ENCODE measurements around the gene CRCP. TPM values are rescaled to one million over a fixed set of nuclear protein-coding genes. Genes with fewer than 3 reads are reported as not detected.

The CRCP gene
- total and polyA plus RNA-seq, 2 of the 13 experiments (the other 11 are each of a cell fraction or from before 2014, with no cell fraction given), result 22.7 to 31.0 TPM

DNA sequence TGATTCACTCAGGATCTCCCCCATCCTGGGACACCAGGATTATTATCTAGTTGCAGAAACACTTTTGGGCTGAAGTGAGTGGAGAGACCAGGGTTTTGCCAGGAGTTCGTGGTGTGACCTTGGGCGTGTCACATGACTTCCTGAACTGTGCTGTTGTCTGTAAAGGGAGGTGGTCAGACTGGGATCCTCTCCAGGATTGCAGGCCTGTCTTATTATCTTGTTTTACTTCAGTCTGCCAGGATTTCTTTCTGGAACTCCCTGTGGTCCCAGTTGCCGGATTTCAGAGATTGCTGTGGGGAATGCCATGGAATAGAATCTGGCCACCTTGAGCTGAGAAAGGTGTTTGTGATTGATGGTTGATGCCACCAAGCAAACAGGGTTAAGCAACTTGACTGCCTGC, 35.8 kb downstream of the CRCP start (continued):
- TF ChIP-seq, protein P1, sequence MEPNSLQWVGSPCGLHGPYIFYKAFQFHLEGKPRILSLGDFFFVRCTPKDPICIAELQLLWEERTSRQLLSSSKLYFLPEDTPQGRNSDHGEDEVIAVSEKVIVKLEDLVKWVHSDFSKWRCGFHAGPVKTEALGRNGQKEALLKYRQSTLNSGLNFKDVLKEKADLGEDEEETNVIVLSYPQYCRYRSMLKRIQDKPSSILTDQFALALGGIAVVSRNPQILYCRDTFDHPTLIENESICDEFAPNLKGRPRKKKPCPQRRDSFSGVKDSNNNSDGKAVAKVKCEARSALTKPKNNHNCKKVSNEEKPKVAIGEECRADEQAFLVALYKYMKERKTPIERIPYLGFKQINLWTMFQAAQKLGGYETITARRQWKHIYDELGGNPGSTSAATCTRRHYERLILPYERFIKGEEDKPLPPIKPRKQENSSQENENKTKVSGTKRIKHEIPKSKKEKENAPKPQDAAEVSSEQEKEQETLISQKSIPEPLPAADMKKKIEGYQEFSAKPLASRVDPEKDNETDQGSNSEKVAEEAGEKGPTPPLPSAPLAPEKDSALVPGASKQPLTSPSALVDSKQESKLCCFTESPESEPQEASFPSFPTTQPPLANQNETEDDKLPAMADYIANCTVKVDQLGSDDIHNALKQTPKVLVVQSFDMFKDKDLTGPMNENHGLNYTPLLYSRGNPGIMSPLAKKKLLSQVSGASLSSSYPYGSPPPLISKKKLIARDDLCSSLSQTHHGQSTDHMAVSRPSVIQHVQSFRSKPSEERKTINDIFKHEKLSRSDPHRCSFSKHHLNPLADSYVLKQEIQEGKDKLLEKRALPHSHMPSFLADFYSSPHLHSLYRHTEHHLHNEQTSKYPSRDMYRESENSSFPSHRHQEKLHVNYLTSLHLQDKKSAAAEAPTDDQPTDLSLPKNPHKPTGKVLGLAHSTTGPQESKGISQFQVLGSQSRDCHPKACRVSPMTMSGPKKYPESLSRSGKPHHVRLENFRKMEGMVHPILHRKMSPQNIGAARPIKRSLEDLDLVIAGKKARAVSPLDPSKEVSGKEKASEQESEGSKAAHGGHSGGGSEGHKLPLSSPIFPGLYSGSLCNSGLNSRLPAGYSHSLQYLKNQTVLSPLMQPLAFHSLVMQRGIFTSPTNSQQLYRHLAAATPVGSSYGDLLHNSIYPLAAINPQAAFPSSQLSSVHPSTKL (CRISPR knock-in tag; IDR thresholded peaks at IDR 0.05), result peak; percentile 72
- no peak for TF ChIP-seq CREM (IDR thresholded peaks at IDR 0.05)
- no peak for TF ChIP-seq CREM (CRISPR knock-in tag; IDR thresholded peaks at IDR 0.05)
- TF ChIP-seq, protein P2, sequence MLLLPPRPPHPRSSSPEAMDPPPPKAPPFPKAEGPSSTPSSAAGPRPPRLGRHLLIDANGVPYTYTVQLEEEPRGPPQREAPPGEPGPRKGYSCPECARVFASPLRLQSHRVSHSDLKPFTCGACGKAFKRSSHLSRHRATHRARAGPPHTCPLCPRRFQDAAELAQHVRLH (CRISPR knock-in tag; IDR thresholded peaks at IDR 0.05; ENCODE audit: borderline replicate concordance, low read depth), result peak; percentile 29; the same call in 1 of the 2 replicates
- peak; percentile 51 for TF ChIP-seq FOXA3 (CRISPR knock-in tag; IDR thresholded peaks at IDR 0.05)
- no peak for TF ChIP-seq SCMH1 (CRISPR knock-in tag; IDR thresholded peaks at IDR 0.05; ENCODE audit: borderline replicate concordance)
- peak; percentile 29; the same call in 1 of the 2 replicates for TF ChIP-seq ZFY (CRISPR knock-in tag; IDR thresholded peaks at IDR 0.05)
- no peak for TF ChIP-seq NKX3-1 (CRISPR knock-in tag; IDR thresholded peaks at IDR 0.05)
- peak; percentile 55; the same call in 1 of the 2 replicates for TF ChIP-seq SAP130 (CRISPR knock-in tag; IDR thresholded peaks at IDR 0.05; ENCODE audit: low read depth)
- no peak for TF ChIP-seq ZNF468 (CRISPR knock-in tag; IDR thresholded peaks at IDR 0.05)
- TF ChIP-seq, protein P3, sequence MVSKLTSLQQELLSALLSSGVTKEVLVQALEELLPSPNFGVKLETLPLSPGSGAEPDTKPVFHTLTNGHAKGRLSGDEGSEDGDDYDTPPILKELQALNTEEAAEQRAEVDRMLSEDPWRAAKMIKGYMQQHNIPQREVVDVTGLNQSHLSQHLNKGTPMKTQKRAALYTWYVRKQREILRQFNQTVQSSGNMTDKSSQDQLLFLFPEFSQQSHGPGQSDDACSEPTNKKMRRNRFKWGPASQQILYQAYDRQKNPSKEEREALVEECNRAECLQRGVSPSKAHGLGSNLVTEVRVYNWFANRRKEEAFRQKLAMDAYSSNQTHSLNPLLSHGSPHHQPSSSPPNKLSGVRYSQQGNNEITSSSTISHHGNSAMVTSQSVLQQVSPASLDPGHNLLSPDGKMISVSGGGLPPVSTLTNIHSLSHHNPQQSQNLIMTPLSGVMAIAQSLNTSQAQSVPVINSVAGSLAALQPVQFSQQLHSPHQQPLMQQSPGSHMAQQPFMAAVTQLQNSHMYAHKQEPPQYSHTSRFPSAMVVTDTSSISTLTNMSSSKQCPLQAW (CRISPR knock-in tag; IDR thresholded peaks at IDR 0.05), result no peak
- TF ChIP-seq ZNF317 (CRISPR knock-in tag; IDR thresholded peaks at IDR 0.05), result no peak
- TF ChIP-seq ZNF839 (CRISPR knock-in tag; IDR thresholded peaks at IDR 0.05; ENCODE audit: borderline replicate concordance), result no peak
- TF ChIP-seq ZSCAN30 (CRISPR knock-in tag; IDR thresholded peaks at IDR 0.05), result no peak
- no peak for TF ChIP-seq KLF13 (CRISPR knock-in tag; IDR thresholded peaks at IDR 0.05)
- TF ChIP-seq ZMYM4 (CRISPR knock-in tag; IDR thresholded peaks at IDR 0.05), result peak; percentile 63
- peak; percentile 62; the same call in 1 of the 2 replicates for TF ChIP-seq MED1 (CRISPR knock-in tag; IDR thresholded peaks at IDR 0.05)
- TF ChIP-seq SRY (CRISPR knock-in tag; IDR thresholded peaks at IDR 0.05), result no peak
- no peak for TF ChIP-seq ZNF550 (CRISPR knock-in tag; IDR thresholded peaks at IDR 0.05; ENCODE audit: borderline replicate concordance)
- no peak for TF ChIP-seq THYN1 (CRISPR knock-in tag; IDR thresholded peaks at IDR 0.05; ENCODE audit: borderline replicate concordance, low read depth)
- peak; percentile 76; the same call in 1 of the 2 replicates for TF ChIP-seq ETV5 (CRISPR knock-in tag; IDR thresholded peaks at IDR 0.05; ENCODE audit: borderline replicate concordance)
- TF ChIP-seq NCOA2 (CRISPR knock-in tag; IDR thresholded peaks at IDR 0.05), result peak; percentile 68
- TF ChIP-seq FOXO1 (CRISPR knock-in tag; IDR thresholded peaks at IDR 0.05), result peak; percentile 29; the same call in 1 of the 2 replicates
- no peak for TF ChIP-seq ZNF780A (CRISPR knock-in tag; IDR thresholded peaks at IDR 0.05)
- no peak for TF ChIP-seq SOX6 (IDR thresholded peaks at IDR 0.05)
- TF ChIP-seq SOX6 (CRISPR knock-in tag; IDR thresholded peaks at IDR 0.05), result peak; percentile 59
- no peak for TF ChIP-seq FOXA1 (IDR thresholded peaks at IDR 0.05)
- no peak for TF ChIP-seq FOXA1 (CRISPR knock-in tag; IDR thresholded peaks at IDR 0.05)
- TF ChIP-seq ZNF713 (CRISPR knock-in tag; IDR thresholded peaks at IDR 0.05), result no peak
- TF ChIP-seq PRMT3 (CRISPR knock-in tag; IDR thresholded peaks at IDR 0.05; ENCODE audit: borderline replicate concordance, low read depth), result no peak

Data from HepG2 (cell line).